Heart left ventricle (tissue), 16 donors: ENCODE measurements around the gene MATR3. TPM values are rescaled to one million over a fixed set of nuclear protein-coding genes. Genes with fewer than 3 reads are reported as not detected.
"Not testable (repeated sequence)": the region's sequence is repeated elsewhere in the genome, so short reads cannot be mapped to it uniquely, and the experiment has no call there.

Experiments used
- ATAC-seq, 4 donors: fragments of 200-7000 bp; cut with Tn5 transposase; one replicate each; pipeline ENCODE4 v1.9.1; 2020 to 2022; ENCODE audit warnings: moderate library complexity in 4 of 4, mild to moderate bottlenecking in 3 of 4, moderate number of reproducible peaks in 1 of 4
- DNase-seq, 5 donors: peaks; one replicate each; pipeline ENCODE4 v3.0.0-alpha.2; 2020
- H3K27ac ChIP-seq, 12 donors: fragments of 200-600 bp; sonication (generic) in 4 of 12; one replicate each; pipeline versions ENCODE4 v1.5.0 to v1.8.0; 2016 to 2022; ENCODE audit warnings: mild to moderate bottlenecking in 2 of 12
- H3K27me3 ChIP-seq, 9 donors: fragments of 200-600 bp; sonication (generic) in 2 of 9; one replicate each; pipeline versions ENCODE4 v1.5.1 to v1.8.0; 2016 to 2022; ENCODE audit warnings: mild to moderate bottlenecking in 3 of 9
- H3K36me3 ChIP-seq, 9 donors: fragments of 200-600 bp; sonication (generic) in 2 of 9; one replicate each; pipeline versions ENCODE4 v1.5.0 to v1.8.0; 2018 to 2022; ENCODE audit warnings: mild to moderate bottlenecking in 2 of 9
- H3K4me1 ChIP-seq, 12 donors: fragments of 200-600 bp; sonication (generic) in 4 of 12; one replicate each; pipeline versions ENCODE4 v1.5.0 to v1.8.0; 2016 to 2022; ENCODE audit warnings: mild to moderate bottlenecking in 3 of 12
- H3K4me3 ChIP-seq, 12 donors: fragments of 200-600 bp; sonication (generic) in 4 of 12; one replicate each; pipeline versions ENCODE4 v1.5.0 to v1.8.0; 2017 to 2022; ENCODE audit warnings: mild to moderate bottlenecking in 9 of 12, moderate library complexity in 4 of 12
- H3K9me3 ChIP-seq, 12 donors: fragments of 200-600 bp; sonication (generic) in 4 of 12; one replicate each; pipeline versions ENCODE4 v1.5.0 to v1.8.0; 2016 to 2022; ENCODE audit warnings: mild to moderate bottlenecking in 1 of 12
- CTCF ChIP-seq, 12 donors: fragments of 200-600 bp; sonication (generic) in 4 of 12; IDR thresholded peaks; one replicate each; pipeline versions ENCODE4 v1.5.0 to v1.8.0; 2018 to 2022; ENCODE audit warnings: antibody characterized with exemption in 12 of 12, mild to moderate bottlenecking in 5 of 12
- POLR2A ChIP-seq, 2 donors: fragments of 450-650 bp; IDR thresholded peaks; one replicate each; pipeline ENCODE4 v1.6.1; 2017; ENCODE audit warnings: antibody characterized with exemption in 2 of 2, mild to moderate bottlenecking in 2 of 2, moderate library complexity in 2 of 2
- WGBS, 4 donors: extraction: QIAGEN DNeasy Blood & Tissue Kit in 2 of 4; methylation state at CpG; one replicate each; pipeline versions ENCODE4 v1.1.5 to v1.1.7; 2013 to 2018; 5-methylcytosine and 5-hydroxymethylcytosine counted together
- intact Hi-C, 10 donors: fragments of 100-400 bp; cut with DNase I; formaldehyde crosslinking; loops; one replicate each; pipeline versions ENCODE4 v1.11.1 to v1.14.2; 2022
- polyA plus RNA-seq, 2 donors: library from polyadenylated mRNA; stranded (reverse); fragments of 200-250 nt; gene quantifications; one replicate each; pipeline ENCODE4 v1.2.3, GENCODE V29; 2013
- total RNA-seq, 9 donors: library from RNA; depleted of rRNA in 2 of 9; stranded (reverse); fragments of >200 nt in 2 of 9; fragmentation: NEBNext Ultra II Directional in 3 of 9; extraction: Animal tissue kit (Norgen Biotek cat#: 25700) in 3 of 9; gene quantifications; one replicate each; pipeline versions ENCODE4 v1.1.0 to v1.2.4, GENCODE V29; 2016 to 2023
- donor health status: ischemic (EF 13 %, LVEDD 7.1; RV severe dilation, severe dysfunction).
- donor health status: healthy with polysubstance abuse.
- donor health status: DM: no; HTN: yes; CAD: no.
- donor health status: DM: no; HTN: no; CAD: no.
- donor health status: ischemic (EF 25% LVEDD 6.9; RV normal size, moderate dysfunction).
- donor health status: ischemic (EF 25% LVEDD 5.7; RV mildly dilated, moderate dysfunction).
- donor health status: healthy.
- donor health status: DM: yes; HTN: yes; CAD: no.
- donor health status: ischemic (EF 35%, LVEDD 5.7; RV mildly dilated, moderate dysfunction).
- donor health status: nonischemic (EF 11% LVEDD 7.7; RV severe dilation, severe dysfunction).
- donor health status: DM: yes; HTN: yes; CAD: no.
- donor health status: PGD.
- donor health status: ischemic (EF 29% LVEDD 5.4; RV normal size, mild dysfunction).
- donor health status: nonischemic (EF 23%, LVEDD 6.1; RV moderate dilation, normal function).

The MATR3 gene
- total and polyA plus RNA-seq, 11 donors, result 97.2 to 208 (median 138) TPM

- WGBS, 4 donors, result 95 to 97% (median 96%) methylated on average over 3 of the region's 3 CpGs
- ATAC-seq (no peak), DNase-seq (no peak)
- Histone ChIP-seq H3K27me3 (no peaks in the 10 kb centered on the region), H3K9me3 (peaks cover 0 to 7% (median 0%) of the 10 kb centered on the region in 12 donors), H3K4me1 (peaks cover 0 to 54% (median 15%) of the 10 kb centered on the region in 12 donors), H3K36me3 (peaks cover 0 to 29% (median 6%) of the 10 kb centered on the region in 9 donors), H3K4me3 (no peak overlapping the region), H3K27ac (no peak overlapping the region)
- no peak for TF ChIP-seq POLR2A (IDR thresholded peaks at IDR 0.05)
- no peak for TF ChIP-seq CTCF (IDR thresholded peaks at IDR 0.05)
- intact Hi-C loops, result no loop called here
Observed at GRCh38 chr5:139354186-139354585, 60.6 kb downstream of the MATR3 start.

- intact Hi-C loops, ATAC-seq, H3K4me3 ChIP-seq, H3K9me3 ChIP-seq, H3K27me3 ChIP-seq, DNase-seq, H3K27ac ChIP-seq: not testable (repeated sequence)
- 95% methylated on average over 8 of the region's 8 CpGs for WGBS, 4 donors
- Histone ChIP-seq H3K4me1 (peaks cover 0 to 43% (median 8%) of the 10 kb centered on the region in 12 donors), H3K36me3 (peaks cover 0 to 21% (median 6%) of the 10 kb centered on the region in 9 donors)
Observed at GRCh38 chr5:139355900-139356299, 62.4 kb downstream of the MATR3 start.

- H3K36me3 ChIP-seq, result peaks cover 0 to 21% (median 6%) of the 10 kb centered on the region in 9 donors
- intact Hi-C loops, result no loop called here
- H3K27me3 ChIP-seq, result no peaks in the 10 kb centered on the region
- peaks cover 0 to 7% (median 0%) of the 10 kb centered on the region in 12 donors for H3K9me3 ChIP-seq
- DNase-seq (no peak), ATAC-seq (no peak)
- peaks cover 0 to 25% (median 2%) of the 10 kb centered on the region in 12 donors for H3K4me1 ChIP-seq
- H3K4me3 ChIP-seq, result no peak overlapping the region
- TF ChIP-seq POLR2A (IDR thresholded peaks at IDR 0.05) (no peak), CTCF (IDR thresholded peaks at IDR 0.05) (no peak)
- no peak overlapping the region for H3K27ac ChIP-seq
Observed at GRCh38 chr5:139358064-139358463, 64.5 kb downstream of the MATR3 start.

GRCh38 chr5:139360384-139360783 is 66.8 kb downstream of the MATR3 start:
- no peak for TF ChIP-seq CTCF (IDR thresholded peaks at IDR 0.05)
- no peak for TF ChIP-seq POLR2A (IDR thresholded peaks at IDR 0.05)
- ATAC-seq, result no peak
- H3K27me3 ChIP-seq, result no peaks in the 10 kb centered on the region
- DNase-seq, result no peak
- H3K4me3 ChIP-seq, result no peak overlapping the region
- peaks cover 0 to 33% (median 22%) of the 10 kb centered on the region in 9 donors for H3K36me3 ChIP-seq
- intact Hi-C loops, result no loop called here
- peaks cover 0 to 20% (median 0%) of the 10 kb centered on the region in 12 donors for H3K4me1 ChIP-seq
- no peaks in the 10 kb centered on the region for H3K9me3 ChIP-seq
- 91 to 97% (median 94%) methylated on average over 4 of the region's 4 CpGs for WGBS, 4 donors
- H3K27ac ChIP-seq, result no peak overlapping the region

- 81 to 84% (median 83%) methylated on average over 6 of the region's 6 CpGs for WGBS, 4 donors
- Histone ChIP-seq H3K9me3 (no peaks in the 10 kb centered on the region), H3K4me1 (peaks cover 0 to 12% (median 0%) of the 10 kb centered on the region in 12 donors), H3K36me3 (peaks cover 0 to 48% (median 38%) of the 10 kb centered on the region in 9 donors), H3K4me3 (no peak overlapping the region), H3K27ac (no peak overlapping the region), H3K27me3 (no peaks in the 10 kb centered on the region)
- TF ChIP-seq POLR2A (IDR thresholded peaks at IDR 0.05) (no peak), CTCF (IDR thresholded peaks at IDR 0.05) (no peak)
- intact Hi-C loops, result no loop called here
- no peak for ATAC-seq
- no peak for DNase-seq
Observed at GRCh38 chr5:139361835-139362429, 68.4 kb downstream of the MATR3 start.
